ENCODE results near the gene IL10RB.
"Not testable (repeated sequence)": the region's sequence is repeated elsewhere in the genome, so short reads cannot be mapped to it uniquely, and the experiment has no call there.

Gene IL10RB

DNA sequence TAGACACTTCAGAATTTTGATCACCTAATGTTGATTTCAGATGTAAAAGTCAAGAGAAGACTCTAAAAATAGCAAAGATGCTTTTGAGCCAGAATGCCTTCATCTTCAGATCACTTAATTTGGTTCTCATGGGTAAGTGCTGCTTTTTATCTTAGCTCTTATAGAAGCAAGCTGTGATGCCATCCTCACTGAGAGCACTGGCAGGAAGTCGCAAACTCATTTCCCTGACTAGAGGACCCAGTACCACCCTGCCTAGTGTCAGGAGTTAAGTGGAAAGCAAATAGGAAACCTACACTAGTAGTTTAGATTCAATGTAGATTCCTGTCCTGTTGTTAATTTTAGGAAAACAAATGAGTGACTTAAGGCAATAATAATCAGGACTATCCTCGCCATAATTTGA is 24.3 kb upstream of the IL10RB start:
- DNase-seq = no peak

DNA sequence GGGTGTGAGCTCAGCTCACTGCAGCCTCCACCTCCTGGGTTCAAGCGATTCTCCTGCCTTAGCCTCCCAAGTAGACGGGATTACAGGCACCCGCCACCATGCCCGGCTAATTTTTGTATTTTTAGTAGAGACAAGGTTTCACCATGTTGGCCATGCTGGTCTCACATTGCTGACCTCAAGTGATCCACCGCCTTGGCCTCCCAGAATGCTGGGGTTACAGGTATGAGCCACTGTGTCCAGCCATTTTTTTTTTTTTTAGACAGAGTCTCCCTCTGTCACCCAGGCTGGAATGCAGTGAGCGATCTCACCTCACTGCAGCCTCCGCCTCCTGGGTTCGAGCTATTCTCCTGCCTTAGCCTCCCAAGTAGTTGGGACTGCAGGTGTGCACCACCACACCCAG is 23.3 kb upstream of the IL10RB start:
- not testable (repeated sequence) for DNase-seq

DNA sequence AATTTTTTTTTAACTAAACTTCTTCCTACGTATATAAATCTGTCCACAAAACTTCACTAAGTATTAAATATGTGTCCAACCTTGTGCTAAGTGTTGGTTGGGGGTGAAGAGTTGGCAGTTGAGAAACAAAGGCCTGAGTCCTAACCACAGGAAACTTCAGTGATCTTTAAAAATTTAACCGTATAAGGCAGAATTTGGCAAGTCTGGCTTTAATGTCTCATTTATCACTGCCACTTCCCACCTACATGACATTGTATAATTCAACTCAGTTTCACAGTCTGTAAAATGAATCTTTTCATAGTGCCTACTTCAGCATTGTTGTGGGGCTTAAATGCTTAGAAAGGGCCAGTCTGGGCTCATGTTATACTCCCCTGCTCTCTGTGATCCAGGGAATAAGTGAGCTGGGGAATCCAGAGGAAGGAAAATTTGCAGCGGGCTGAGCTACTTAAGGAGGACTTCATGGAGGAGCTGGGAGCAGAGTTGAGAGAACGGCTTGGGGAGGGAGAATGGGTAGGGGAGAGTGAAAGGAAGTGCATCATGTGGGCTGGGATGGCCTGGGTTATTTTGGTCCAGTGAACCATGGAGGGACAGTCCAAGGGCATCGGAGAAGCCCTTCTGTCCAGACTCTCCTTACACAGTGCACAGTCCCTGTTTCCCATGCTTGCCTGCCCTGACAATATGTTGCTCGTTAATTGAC is 21.9 kb upstream of the IL10RB start:
- DNase-seq = no peak

DNA sequence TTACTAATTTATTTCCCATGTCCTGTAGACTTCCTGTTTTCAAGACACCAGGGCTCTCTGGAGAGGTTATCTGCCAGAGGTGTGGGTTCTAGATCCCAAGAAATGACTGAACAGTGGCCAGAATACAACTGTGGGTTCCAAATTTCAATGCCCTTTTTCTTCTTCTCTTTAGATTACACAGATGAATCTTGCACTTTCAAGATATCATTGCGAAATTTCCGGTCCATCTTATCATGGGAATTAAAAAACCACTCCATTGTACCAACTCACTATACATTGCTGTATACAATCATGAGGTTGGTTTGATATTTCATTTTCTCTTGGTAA is 21.4 kb upstream of the IL10RB start:
- no peak for DNase-seq

DNA sequence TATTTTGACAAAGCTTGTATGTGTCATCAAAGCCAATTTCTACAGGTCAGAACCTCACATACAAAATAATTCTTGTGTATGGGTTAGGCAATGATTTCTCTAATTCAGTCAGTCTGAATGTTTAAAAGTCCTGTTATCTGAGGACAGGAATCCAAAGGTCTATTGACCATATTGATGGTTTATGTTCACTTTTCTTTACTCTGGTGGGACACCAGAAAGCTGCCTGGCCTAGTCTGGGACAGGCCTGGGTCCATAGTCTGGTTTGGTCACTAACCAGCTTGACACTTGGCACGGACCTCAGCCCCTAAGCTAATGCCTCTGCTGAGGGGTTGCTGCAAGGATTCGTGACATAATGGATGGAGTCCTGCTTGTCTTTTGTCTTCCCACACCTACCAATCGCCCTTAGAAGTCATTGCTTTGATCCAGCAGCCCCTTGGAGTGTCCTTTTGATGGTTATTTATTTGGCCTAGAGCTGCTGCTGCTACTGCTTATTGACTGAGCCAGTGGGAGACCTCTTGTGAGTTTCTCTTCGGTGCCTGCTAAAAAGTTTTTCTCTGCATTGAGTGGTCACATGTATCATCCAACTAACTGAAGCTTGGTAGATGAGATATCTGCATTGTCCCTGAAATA is 20.8 kb upstream of the IL10RB start:
- DNase-seq = no peak

DNA sequence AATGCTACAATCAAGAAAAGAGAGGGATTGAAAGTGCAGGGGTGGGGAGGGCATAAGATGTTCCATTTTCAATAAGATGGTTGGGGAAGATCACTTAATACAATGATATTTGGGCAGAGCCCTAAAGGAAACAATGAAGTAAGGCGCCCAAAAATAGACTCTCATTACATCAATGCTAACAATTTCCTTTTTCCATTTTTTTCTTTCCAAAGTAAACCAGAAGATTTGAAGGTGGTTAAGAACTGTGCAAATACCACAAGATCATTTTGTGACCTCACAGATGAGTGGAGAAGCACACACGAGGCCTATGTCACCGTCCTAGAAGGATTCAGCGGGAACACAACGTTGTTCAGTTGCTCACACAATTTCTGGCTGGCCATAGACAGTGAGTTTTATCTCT is 19.7 kb upstream of the IL10RB start:
- no peak for DNase-seq

DNA sequence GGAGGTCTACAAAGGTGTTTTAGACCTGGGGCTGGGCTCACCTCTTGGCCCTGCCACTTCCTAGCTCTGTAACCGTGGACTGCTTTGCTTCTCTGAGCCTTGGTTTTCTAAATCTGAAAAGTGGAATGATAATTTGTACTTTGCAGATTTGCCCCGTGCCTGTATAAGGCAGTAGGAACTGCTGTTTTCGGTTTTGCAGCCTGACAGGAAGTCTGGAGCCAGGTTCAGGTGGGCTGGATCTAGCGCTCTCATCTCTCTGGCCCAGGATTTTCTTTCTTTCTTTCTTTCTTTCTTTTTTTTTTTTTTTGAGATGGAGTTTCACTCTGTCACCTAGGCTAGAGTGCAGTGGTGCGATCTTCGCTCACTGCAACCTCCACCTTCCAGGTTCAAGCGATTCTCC is 19.2 kb upstream of the IL10RB start:
- DNase-seq = no peak

DNA sequence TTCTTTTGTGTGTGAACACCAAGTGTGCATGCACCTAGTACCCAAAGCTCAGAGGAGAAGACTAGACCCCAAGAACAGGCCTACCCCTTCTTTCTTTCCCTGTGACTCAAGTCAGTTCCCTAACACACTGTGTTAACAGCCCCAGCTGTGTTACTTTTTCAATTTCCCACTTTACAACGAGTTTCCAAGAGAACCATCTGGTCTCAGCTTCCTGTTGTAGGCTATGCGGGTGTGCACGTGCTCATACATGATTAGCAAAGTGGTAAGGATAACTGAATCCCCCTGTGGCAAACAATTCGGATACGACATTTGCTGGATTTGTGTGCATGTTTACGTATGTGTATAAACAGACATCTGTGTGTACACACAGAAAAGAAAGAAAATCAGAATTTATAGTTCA is 18.6 kb upstream of the IL10RB start:
- DNase-seq = no peak

DNA sequence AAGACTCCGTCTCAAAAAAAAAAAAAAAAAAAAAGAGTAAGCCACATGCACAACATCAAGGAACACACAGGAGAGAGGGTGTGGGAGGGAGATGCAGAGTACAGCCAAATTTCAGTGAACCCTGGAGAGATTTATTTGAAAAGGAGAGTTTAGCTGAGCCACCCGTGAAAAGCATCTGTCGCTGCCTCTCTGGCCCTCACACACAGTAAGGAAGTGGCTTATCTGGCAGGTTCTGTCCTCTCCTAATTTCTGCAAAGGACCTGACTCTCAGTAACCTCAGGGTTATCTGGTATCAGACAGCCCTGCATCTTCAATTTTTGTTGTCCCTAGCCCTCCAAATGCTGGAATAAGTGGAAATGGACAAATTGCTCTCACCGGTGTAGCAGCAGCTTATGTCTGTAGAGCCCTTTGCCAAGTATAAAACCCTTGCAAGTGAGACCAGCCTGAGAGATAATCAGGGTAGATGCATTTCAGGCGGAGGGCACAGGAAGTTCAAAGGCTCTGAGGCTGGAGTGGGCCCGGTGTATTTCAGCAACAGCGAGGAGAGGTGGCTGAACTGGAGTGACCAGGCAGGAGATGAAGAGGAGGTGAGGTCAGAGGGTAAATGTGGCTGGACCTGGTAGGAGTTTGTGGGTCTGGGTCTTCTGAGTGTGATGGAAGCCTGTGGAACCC is 16.7 kb upstream of the IL10RB start:
- DNase-seq = no peak

DNA sequence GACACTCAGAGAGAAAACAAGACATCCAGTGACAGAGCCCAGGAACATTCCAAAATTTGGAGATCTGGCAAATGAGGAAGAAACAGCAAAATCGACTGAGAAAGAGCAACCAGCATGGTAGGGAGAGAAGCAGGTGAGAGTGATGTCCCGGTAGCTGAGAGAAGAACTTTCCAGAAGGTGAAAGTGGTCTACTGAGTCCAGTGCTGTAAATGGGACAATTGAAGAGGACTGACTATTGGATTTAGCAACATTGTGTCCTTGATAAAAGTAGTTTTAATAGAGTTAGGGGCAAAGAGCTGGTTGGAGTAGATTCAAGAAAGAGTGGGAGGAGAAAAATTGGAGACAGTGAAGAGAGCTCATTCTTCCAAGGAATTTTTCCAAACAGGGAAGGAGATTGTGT is 15.0 kb upstream of the IL10RB start:
- DNase-seq = no peak

DNA sequence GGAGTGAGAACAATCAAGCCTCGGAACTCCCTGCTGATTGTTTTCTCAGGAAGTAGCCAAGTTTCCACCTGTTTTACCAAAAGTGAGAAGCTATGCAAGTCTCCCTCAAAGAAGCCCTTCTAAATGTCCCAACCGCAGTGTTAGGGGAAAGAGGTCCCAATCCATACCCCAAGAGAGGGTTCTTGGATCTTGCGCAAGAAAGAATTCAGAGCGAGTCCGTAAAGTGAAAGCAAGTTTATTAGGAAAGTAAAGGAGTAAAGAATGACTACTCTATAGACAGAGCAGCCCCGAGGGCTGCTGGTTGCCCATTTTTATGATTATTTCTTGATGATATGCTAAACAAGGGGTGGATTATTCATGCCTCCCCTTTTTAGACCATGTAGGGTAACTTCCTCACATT is 12.8 kb upstream of the IL10RB start:
- not testable (repeated sequence) for DNase-seq

DNA sequence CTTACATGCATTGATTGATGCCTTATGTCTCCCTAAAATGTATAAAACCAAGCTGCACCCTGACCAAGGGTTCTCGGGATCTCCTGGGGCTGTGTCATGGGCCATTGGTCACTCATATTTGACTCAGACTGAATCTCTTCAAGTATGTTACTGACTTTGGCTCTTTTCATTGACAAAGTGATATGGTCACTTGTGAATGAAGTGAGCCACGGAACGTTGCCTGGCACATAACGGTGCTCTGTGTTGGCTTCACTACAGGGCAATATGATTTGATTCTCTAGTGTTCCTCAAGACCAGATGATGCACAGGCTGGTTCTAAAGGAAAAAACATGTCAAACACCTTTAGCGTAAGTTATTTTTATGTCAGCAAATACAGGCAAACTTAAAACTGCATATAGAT is 11.4 kb upstream of the IL10RB start:
- no peak for DNase-seq

DNA sequence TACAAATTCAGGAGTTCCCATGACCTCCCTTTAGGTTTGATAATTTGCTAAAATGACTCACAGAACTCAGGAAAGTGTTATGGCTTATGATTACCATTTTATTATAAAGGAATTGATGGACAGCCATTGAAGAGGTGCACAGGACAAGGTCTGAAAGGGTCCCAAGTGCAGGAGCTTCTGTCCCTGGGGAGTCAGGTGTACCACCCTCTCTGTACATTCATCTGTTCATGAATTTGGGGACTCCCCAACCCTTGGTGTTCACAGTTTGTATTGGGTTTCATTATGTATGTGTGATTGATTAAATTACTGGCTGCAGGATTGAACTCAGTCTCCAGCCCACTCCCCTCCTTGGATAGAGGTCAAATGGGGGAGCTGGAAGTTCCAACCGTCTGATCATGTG is 10.8 kb upstream of the IL10RB start:
- no peak for DNase-seq

DNA sequence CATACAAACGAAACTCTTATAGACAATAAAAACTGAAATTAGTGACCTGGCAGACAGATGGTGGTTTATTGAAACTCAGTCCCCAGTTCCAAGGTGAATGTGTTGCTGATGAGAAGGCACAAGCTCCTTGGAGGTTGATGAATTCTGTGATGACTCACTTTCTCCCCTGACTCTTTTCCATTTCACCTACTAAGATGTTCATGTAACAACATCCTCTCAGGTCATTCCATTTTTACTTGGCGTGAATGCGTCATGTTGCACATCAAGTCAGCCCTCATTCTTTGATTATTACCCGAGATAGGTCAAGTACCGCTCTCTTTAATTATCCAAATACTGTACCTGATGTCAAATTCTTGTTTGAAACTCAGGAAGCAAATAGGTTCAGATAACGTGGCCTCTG is 10.1 kb upstream of the IL10RB start:
- no peak for DNase-seq

DNA sequence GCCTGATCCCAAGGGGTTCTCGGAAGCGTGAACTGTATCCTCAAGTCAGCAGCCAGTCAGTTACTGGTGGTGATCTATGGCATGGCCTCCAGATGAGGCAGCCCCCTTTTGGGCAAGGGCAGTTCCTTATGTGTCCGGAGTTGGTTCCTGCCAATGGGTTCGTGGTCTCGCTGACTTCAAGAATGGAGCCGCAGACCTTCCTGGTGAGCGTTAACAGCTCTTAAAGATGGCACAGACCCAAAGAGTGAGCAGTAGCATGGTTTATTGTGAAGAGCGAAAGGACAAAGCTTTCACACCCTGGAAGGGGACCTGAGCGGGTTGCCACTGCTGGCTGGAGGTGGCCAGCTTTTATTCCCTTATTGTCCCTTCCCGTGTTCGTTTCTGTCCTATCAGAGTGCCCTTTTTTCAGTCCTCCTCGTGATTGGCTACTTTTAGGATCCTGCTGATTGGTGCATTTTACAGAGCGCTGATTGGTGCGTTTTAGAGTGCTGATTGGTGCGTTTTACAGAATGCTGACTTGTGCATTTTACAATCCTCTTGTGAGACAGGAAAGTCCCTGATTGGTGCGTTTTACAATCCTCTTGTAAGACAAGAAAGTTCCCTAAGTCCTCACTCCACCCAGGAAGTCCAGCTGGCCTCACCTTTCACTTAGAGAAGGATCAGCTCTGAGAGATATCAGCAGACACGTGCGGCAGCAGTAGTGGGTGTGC is 8.9 kb upstream of the IL10RB start:
- DNase-seq = no peak

DNA sequence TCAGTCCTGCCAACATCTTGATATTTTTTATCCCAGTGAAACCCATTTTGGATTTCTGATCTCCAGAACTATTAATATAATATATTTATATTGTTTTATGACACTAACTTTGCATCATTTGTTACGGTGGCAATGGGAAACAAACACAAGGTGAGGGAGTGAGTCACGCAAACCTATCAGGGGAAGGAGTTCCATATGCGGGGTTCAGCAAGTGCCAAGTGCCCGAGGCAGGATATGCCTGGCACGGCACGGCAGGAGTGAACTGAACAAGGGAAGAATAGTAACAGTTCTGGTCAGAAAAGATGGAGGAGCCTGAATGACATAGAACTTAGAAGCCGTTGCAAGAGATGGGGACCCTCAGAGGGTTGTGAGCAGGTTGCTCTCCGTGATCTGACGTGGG is 7.7 kb upstream of the IL10RB start:
- DNase-seq = no peak

DNA sequence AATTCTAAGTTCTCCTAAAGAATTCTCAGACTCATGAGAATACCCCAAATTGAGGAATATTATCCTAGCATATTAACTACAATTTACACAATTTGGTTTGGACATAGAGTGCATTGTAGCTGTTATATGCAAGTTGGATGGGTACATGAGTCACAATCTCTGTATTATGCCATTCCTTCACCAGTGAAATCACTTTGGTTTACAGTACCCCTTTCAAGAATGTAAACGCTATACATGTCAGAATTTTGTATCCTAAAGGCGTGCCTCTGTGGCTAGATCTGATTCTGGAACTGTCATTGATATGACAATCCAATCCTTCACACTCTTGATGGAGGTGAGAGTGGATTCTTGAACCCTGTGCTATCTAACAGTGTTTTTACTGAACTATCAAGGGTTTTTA is 6.7 kb upstream of the IL10RB start:
- no peak for DNase-seq

DNA sequence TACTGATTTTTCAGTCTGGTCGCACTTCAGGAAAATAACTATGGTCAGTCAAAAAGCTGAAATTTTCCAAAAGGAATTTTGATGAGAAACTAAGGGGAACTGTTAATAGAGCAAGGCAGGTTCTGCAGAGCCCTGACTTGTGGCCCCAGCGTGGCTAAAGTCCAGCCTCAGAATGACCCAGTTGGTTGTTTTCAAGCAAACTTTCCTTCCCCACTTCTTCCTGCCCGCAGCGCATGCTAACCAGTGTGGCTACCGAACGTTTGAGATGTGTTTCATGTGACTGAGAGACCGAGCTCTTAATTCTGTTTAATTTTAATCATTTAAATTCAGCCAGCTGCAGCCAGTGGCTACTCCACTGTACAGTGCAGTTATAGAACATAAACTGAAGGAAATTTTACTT is 6.2 kb upstream of the IL10RB start:
- no peak for DNase-seq

DNA sequence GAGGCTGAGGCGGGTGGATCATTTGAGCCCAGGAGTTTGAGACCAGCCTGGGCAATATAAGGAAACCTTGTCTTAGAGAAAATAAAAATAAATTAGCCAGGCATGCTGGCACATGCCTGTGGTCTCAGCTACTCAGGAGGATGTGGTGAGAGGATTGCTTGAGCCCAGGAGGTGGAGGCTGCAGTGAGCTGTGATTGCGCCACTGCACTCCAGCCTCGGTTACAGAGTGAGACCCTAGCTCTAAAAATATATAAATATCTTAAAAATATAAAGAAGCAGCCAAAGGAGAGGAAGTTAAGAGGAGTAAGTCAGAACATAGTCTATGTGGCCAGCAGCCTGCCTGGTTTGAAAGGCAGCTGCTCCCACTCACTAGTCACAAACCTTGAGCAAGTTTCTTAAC is 4.5 kb upstream of the IL10RB start:
- no peak for DNase-seq

DNA sequence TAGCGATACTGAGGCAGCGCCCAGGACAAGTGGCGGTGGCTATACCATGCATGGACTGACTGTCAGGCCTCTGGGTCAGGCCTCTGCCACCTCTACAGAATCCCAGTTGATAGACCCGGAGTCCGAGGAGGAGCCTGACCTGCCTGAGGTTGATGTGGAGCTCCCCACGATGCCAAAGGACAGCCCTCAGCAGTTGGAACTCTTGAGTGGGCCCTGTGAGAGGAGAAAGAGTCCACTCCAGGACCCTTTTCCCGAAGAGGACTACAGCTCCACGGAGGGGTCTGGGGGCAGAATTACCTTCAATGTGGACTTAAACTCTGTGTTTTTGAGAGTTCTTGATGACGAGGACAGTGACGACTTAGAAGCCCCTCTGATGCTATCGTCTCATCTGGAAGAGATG is 3.2 kb upstream of the IL10RB start:
- no peak for DNase-seq

DNA sequence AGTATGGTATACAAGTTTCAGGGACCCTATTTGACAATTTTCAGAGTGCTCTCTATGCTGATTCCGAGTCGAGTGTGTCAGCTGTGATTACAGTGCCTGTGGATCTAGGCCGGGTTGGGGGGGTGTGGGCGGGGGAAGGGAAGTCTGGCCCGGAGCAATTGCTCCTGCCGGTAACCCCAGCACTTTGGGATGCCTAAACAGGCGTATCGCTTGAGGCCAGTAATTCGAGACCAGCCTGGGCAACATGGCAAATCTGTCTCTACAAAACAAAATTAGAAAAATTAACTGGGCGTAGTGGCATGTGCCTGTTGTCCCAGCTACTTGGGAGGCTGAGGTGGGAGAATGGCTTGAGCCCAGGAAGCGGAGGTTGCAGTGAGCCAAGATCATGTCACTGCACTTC is 1.6 kb upstream of the IL10RB start:
- no peak for DNase-seq

DNA sequence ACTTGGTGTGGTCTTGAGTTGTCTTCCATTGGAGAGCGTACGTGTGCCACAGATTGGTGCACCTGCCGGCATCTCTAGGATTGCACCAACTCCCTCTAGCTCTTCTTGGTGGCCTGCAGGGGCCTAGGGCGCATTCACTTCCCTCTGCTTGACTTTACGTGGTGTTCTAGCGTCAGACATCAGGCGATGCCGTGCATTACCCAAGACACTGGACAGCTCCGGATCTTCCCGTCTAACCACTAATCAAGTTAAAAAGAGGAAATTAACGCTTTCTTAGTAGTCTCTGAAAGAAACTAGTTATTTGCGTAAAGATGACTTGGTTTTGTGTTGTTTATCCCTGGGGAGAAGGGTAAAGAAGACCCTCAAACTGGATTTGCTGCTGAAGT is 510 bp upstream of the IL10RB start:
- DNase-seq = no peak

DNA sequence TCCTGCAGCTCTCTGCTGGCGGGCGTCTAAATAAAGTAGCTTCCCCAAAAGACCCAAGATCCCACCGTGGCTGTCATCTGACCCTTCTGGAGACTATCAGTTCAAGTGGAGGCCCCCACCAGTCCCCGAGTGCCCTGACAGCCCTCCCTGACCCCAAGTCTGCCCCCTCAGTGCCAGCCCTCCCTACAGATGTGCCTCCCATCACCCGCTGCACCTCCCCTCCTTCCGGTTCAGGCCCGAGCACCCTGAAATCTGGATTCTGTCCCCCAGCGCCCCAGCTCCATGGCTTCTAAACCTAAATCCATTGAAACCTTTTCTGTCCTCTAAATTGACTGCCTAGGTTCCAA is 595 bp downstream of the IL10RB start:
- DNase-seq = no peak

DNA sequence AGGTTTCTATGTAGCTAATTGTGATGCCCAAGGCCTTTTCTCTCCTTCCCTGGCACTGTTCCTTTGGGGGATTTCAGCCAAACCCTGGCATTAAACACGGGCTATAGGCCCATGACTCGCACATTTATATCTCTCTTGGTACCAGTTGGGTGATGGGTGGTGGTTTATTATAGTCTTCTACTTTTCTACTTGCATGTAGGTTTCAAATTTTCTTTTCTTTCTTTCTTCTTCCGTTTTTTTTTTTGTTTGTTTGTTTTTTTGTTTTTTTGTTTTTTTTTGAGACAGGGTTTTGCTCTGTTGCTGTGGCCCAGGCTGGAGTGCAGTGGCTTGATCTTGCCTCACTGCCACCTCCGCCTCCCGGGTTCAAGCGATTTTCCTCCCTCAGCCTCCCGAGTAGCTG is 1.1 kb downstream of the IL10RB start:
- DNase-seq = no peak
